Lung (tissue), 12 donors: ENCODE measurements around the gene SIGLEC9. TPM values are rescaled to one million over a fixed set of nuclear protein-coding genes. Genes with fewer than 3 reads are reported as not detected.

Experiments
- ATAC-seq: fragments of 200-7000 bp; cut with Tn5 transposase; one replicate; pipeline ENCODE4 v1.9.1; 2020; ENCODE audit warnings: moderate number of reproducible peaks; ENCODE audit not compliant: insufficient read depth, low FRiP score
- DNase-seq, 3 donors: peaks; one replicate each; pipeline ENCODE4 v3.0.0-alpha.2; 2013 to 2017
- H3K27ac ChIP-seq, 2 donors: one replicate each; pipeline ENCODE4 v1.5.1; 2013; ENCODE audit warnings: mild to moderate bottlenecking in 2 of 2, moderate library complexity in 2 of 2, control low read depth in 1 of 2, inconsistent platforms in 1 of 2, low read depth in 1 of 2, low read length in 1 of 2
- H3K27me3 ChIP-seq, 3 donors: one replicate each; pipeline ENCODE4 v1.5.1; 2013; ENCODE audit warnings: low read length in 2 of 3; ENCODE audit not compliant: control insufficient read depth in 3 of 3, insufficient read depth in 3 of 3
- H3K36me3 ChIP-seq, 4 donors: one replicate each; pipeline ENCODE4 v1.5.1; 2013; ENCODE audit warnings: low read length in 4 of 4, mild to moderate bottlenecking in 1 of 4, moderate library complexity in 1 of 4; ENCODE audit not compliant: control insufficient read depth in 4 of 4, insufficient read depth in 4 of 4
- H3K4me1 ChIP-seq, 5 donors: one replicate each; pipeline ENCODE4 v1.5.1; 2013; ENCODE audit warnings: low read length in 5 of 5, mild to moderate bottlenecking in 2 of 5, moderate library complexity in 1 of 5; ENCODE audit not compliant: control insufficient read depth in 5 of 5, insufficient read depth in 5 of 5
- H3K4me3 ChIP-seq: one replicate; pipeline ENCODE4 v1.5.1; 2013; ENCODE audit warnings: mild to moderate bottlenecking, control low read depth, moderate library complexity
- H3K9ac ChIP-seq, 2 donors: one replicate each; pipeline ENCODE4 v1.5.1; 2013; ENCODE audit warnings: low read length in 2 of 2, control low read depth in 1 of 2; ENCODE audit not compliant: insufficient read depth in 1 of 2
- H3K9me3 ChIP-seq, 4 donors: one replicate each; pipeline ENCODE4 v1.5.1; 2013; ENCODE audit warnings: low read length in 3 of 4, mild to moderate bottlenecking in 1 of 4, moderate library complexity in 1 of 4; ENCODE audit not compliant: control insufficient read depth in 4 of 4, insufficient read depth in 3 of 4
- WGBS, 2 donors: extraction: QIAGEN DNeasy Blood & Tissue Kit; methylation state at CpG; one replicate each; pipeline ENCODE4 v1.1.7; 2013; 5-methylcytosine and 5-hydroxymethylcytosine counted together
- polyA plus RNA-seq, 2 donors: library from polyadenylated mRNA; stranded (reverse); fragments of 200-250 nt; gene quantifications; one replicate each; pipeline ENCODE4 v1.2.1, GENCODE V29; 2013
- total RNA-seq, 2 donors: library from RNA; depleted of rRNA in 1 of 2; stranded (reverse); fragments of >200 nt in 1 of 2; gene quantifications; one replicate each; pipeline ENCODE4 v1.2.1, GENCODE V29; 2014 to 2021
- TF ChIP-seq, protein P1 (sequence below): IDR thresholded peaks from 2 replicates; pipeline ENCODE4 v1.5.1; 2012; ENCODE audit warnings: mild to moderate bottlenecking; ENCODE audit errors: control extremely low read depth, extremely low read depth
- donor health status: control.
- donor health status: control.
- donor health status: Bipolar disorder and iron deficiency.
- donor health status: healthy.
- donor health status: DM: yes; HTN: yes; CAD: no.

The SIGLEC9 gene
- total and polyA plus RNA-seq, 4 donors: 4.3 to 57.0 (median 15.1) TPM

GRCh38 chr19:51136851-51137551, 12.3 kb downstream of the SIGLEC9 start:
- Histone ChIP-seq H3K9ac (no peak overlapping the region), H3K27me3 (peaks cover 0 to 6% (median 0%) of the 10 kb centered on the region in 3 donors), H3K27ac (peak overlapping the region in 1 of 2 donors; percentile 84), H3K4me3 (no peak overlapping the region), H3K4me1 (peaks cover 0 to 7% (median 5%) of the 10 kb centered on the region in 5 donors), H3K9me3 (no peaks in the 10 kb centered on the region), H3K36me3 (no peaks in the 10 kb centered on the region)
- 35 to 49% methylated on average over 12 of the region's 12 CpGs for WGBS, 2 donors
- ATAC-seq (peak; percentile 37), DNase-seq (no peak)
- TF ChIP-seq, protein P1, sequence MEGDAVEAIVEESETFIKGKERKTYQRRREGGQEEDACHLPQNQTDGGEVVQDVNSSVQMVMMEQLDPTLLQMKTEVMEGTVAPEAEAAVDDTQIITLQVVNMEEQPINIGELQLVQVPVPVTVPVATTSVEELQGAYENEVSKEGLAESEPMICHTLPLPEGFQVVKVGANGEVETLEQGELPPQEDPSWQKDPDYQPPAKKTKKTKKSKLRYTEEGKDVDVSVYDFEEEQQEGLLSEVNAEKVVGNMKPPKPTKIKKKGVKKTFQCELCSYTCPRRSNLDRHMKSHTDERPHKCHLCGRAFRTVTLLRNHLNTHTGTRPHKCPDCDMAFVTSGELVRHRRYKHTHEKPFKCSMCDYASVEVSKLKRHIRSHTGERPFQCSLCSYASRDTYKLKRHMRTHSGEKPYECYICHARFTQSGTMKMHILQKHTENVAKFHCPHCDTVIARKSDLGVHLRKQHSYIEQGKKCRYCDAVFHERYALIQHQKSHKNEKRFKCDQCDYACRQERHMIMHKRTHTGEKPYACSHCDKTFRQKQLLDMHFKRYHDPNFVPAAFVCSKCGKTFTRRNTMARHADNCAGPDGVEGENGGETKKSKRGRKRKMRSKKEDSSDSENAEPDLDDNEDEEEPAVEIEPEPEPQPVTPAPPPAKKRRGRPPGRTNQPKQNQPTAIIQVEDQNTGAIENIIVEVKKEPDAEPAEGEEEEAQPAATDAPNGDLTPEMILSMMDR: no peak

- Histone ChIP-seq H3K27ac (peak overlapping the region in 1 of 2 donors; percentile 84), H3K36me3 (no peaks in the 10 kb centered on the region)
- ATAC-seq: no peak
Measured at GRCh38 chr19:51137792-51138425, 13.2 kb downstream of the SIGLEC9 start.

DNA sequence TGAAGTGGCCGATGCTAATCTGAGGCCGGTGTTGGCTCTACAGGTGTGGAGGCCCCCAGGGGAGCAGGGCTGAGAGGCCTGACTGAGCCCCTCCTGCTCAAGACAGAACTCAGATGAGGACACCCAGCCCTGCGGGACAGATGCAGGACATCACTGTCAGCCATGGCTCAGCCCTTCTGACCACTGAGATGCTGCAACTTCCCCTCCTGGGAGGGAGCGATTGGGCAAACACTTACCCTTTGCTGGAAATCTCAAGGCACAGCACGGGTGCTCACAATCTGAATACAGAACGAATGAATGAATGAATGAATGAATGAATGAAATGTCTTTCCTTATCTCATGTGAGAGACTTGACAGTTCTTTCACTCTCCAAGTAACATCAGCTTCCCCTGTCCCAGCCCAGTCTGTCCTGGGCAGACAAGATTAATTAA, 13.9 kb downstream of the SIGLEC9 start:
- TF ChIP-seq, protein P1: no peak
- H3K36me3 ChIP-seq: no peaks in the 10 kb centered on the region
- H3K27me3 ChIP-seq: peaks cover 0 to 6% (median 0%) of the 10 kb centered on the region in 3 donors
- peak overlapping the region in 1 of 2 donors; percentile 84 for H3K27ac ChIP-seq
- ATAC-seq (no peak), DNase-seq (peak in 2 of 3 donors; percentile 41 to 46)
- H3K9ac ChIP-seq: no peak overlapping the region
- WGBS, 2 donors: 25 to 46% methylated on average over 6 of the region's 6 CpGs
- peaks cover 0 to 2% (median 0%) of the 10 kb centered on the region in 5 donors for H3K4me1 ChIP-seq
- no peaks in the 10 kb centered on the region for H3K9me3 ChIP-seq
- H3K4me3 ChIP-seq: no peak overlapping the region

More at GRCh38 chr19:51137792-51138425, 13.2 kb downstream of the SIGLEC9 start:
- WGBS, 2 donors: 64 to 77% methylated on average over 9 of the region's 9 CpGs
- Histone ChIP-seq H3K9me3 (no peaks in the 10 kb centered on the region), H3K4me3 (no peak overlapping the region), H3K4me1 (peaks cover 0 to 2% (median 0%) of the 10 kb centered on the region in 5 donors), H3K27me3 (peaks cover 0 to 6% (median 0%) of the 10 kb centered on the region in 3 donors), H3K9ac (no peak overlapping the region)
- no peak for DNase-seq
- TF ChIP-seq, protein P1: no peak
